GM23338 (cell line): ENCODE measurements around the gene SMIM44.

Experiments used
- CREB1 ChIP-seq: fragments of 250-450 bp; sonication (Bioruptor Pico); IDR thresholded peaks from 2 replicates; pipeline ENCODE4 v1.5.0; 2020; ENCODE audit warnings: low read depth, mild to moderate bottlenecking, moderate library complexity
- CTCF ChIP-seq, 2 experiments: fragments of 200-600 bp in 1 of 2; sonication (generic) in 1 of 2; conservative IDR thresholded peaks; 2 replicates each; pipeline versions ENCODE4 v1.5.1 to v1.6.1; 2016 to 2017; ENCODE audit warnings: antibody characterized with exemption in 2 of 2, low read depth in 2 of 2, mild to moderate bottlenecking in 2 of 2, moderate library complexity in 1 of 2
- ETS1 ChIP-seq: IDR thresholded peaks from 2 replicates; pipeline ENCODE4 v1.6.1; 2016; ENCODE audit warnings: antibody characterized with exemption
- POLR2AphosphoS5 ChIP-seq: IDR thresholded peaks from 2 replicates; pipeline ENCODE4 v1.6.1; 2016; ENCODE audit warnings: antibody characterized with exemption, low read depth

- TF ChIP-seq ETS1 (no peak), CREB1 (CRISPR knock-in tag) (no peak), CTCF (conservative IDR thresholded peaks at IDR 0.05; ENCODE audit: low read depth in 2 of 2) (peak; percentile 19 to 41; a peak in 3 of 4 replicates), POLR2AphosphoS5 (no peak)
Observed at GRCh38 chr19:3526507-3527237, 43.4 kb upstream of the SMIM44 start.
